Progenitor cell of endocrine pancreas (in vitro differentiated cells): ENCODE measurements around the gene ZFAND3. TPM values are rescaled to one million over a fixed set of nuclear protein-coding genes. Genes with fewer than 3 reads are reported as not detected.

Experiments
- DNase-seq: peaks from one replicate; pipeline ENCODE4 v3.0.0; 2021; ENCODE audit warnings: low spot score; ENCODE audit not compliant: unreplicated experiment
- H3K27ac Mint-ChIP-seq: 2 replicates; pipeline ENCODE4 v1.8.0; 2021; ENCODE audit warnings: mild to moderate bottlenecking, moderate library complexity, mixed read lengths
- H3K27me3 Mint-ChIP-seq: 2 replicates; pipeline ENCODE4 v1.8.0; 2021; ENCODE audit warnings: mixed read lengths
- H3K36me3 Mint-ChIP-seq: 2 replicates; pipeline ENCODE4 v1.8.0; 2022; ENCODE audit warnings: mixed read lengths; ENCODE audit not compliant: insufficient read depth
- H3K4me1 Mint-ChIP-seq: 2 replicates; pipeline ENCODE4 v1.8.0; 2021; ENCODE audit warnings: low read depth, mixed read lengths
- H3K4me3 Mint-ChIP-seq: 2 replicates; pipeline ENCODE4 v1.8.0; 2021; ENCODE audit warnings: low read depth, mild to moderate bottlenecking, moderate library complexity, mixed read lengths
- H3K9me3 Mint-ChIP-seq: 2 replicates; pipeline ENCODE4 v1.8.0; 2021; ENCODE audit warnings: low read depth, mixed read lengths
- total RNA-seq: library from RNA; stranded (reverse); gene quantifications from 2 replicates; pipeline ENCODE4 v1.2.1, GENCODE V29; 2021
- TF ChIP-seq, protein P1 (sequence below): fragments of 200-600 bp; sonication (generic); IDR thresholded peaks from one replicate; pipeline ENCODE4 v1.5.0; 2021; ENCODE audit warnings: antibody characterized with exemption, mild to moderate bottlenecking; ENCODE audit not compliant: unreplicated experiment

Gene ZFAND3
- total RNA-seq, 1 donor from 2014 or later: 102 TPM

DNA sequence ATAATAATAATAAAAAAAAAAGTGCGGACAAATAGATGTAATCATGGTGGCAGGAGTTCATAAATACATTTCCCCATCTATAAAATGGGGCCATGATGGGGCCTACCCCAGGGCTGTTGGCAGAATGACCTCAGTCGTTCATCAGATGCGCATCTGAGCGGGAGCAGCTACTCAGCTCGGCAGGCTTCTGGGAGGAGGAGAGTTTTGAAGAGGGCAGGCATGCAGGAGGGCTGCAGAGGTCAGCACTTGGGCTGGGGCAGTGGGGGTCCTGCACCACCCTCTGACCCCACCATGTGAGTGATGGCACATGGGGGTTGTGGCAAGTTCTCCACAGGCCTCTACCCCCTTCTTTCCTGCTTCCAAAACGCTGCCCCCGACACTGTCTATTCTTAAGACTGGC lies 373.5 kb downstream of the ZFAND3 start:
- Mint-ChIP-seq H3K4me3 (no peak overlapping the region), H3K36me3 (peaks cover 1% of the 10 kb centered on the region), H3K27ac (no peak overlapping the region), H3K27me3 (peaks cover 4% of the 10 kb centered on the region), H3K4me1 (peaks cover 8% of the 10 kb centered on the region), H3K9me3 (no peaks in the 10 kb centered on the region)
- TF ChIP-seq, protein P1, sequence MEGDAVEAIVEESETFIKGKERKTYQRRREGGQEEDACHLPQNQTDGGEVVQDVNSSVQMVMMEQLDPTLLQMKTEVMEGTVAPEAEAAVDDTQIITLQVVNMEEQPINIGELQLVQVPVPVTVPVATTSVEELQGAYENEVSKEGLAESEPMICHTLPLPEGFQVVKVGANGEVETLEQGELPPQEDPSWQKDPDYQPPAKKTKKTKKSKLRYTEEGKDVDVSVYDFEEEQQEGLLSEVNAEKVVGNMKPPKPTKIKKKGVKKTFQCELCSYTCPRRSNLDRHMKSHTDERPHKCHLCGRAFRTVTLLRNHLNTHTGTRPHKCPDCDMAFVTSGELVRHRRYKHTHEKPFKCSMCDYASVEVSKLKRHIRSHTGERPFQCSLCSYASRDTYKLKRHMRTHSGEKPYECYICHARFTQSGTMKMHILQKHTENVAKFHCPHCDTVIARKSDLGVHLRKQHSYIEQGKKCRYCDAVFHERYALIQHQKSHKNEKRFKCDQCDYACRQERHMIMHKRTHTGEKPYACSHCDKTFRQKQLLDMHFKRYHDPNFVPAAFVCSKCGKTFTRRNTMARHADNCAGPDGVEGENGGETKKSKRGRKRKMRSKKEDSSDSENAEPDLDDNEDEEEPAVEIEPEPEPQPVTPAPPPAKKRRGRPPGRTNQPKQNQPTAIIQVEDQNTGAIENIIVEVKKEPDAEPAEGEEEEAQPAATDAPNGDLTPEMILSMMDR: no peak
- no peak for DNase-seq

DNA sequence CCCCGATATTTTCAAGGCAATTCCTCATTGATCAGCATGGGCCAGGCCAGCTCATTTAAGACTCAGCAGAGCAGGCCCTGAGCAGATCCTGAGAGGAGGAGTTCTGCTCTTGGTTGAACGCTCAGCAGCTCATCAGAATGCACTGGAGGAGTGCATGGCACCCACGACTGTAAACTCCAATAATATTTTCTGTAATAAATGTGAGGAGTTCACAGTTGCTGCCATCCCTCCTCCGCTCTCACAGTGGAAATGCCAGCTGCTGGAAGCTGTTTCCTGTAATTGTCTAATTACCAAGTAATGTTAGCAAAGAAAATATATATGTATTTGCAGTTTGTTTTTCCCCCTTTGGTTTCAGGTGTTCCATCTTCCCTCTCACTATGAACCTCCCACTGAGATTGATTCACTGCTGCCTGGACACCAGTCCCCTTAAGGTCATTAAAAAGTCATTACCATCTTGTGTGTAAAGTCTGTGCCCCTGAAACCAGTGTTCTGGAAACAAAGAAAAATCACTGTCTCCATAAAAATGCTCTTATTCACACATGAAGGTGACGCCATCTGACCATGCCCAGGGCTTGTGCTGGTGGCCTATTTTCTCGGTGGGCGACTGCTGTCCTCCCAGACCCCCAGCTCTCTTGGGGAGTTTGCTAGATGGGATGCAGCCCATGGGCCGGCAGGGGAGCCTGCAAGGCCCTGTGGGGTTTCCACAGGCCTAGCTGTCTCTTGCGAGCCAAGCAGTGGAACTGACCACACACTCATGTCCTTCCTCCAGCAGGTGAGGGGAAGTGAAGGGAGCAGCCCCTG lies 374.2 kb downstream of the ZFAND3 start:
- H3K27ac Mint-ChIP-seq: no peak overlapping the region

DNA sequence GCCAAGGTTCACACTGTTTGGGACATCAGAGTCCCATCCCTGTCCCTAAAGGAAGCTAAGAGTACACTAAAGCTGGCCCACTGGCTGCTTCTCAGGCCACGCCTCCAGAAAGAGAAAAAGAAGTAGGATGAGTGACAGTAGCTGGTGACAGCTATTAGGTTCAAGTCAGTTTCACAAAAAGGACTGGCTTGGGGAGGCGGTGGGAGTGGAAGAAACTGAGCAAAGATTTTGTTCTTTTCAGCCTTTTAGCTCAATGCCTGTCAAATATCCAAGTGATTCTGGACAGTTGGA lies 374.7 kb downstream of the ZFAND3 start:
- Mint-ChIP-seq H3K9me3 (no peaks in the 10 kb centered on the region), H3K4me3 (no peak overlapping the region), H3K36me3 (no peaks in the 10 kb centered on the region), H3K27me3 (no peaks in the 10 kb centered on the region), H3K4me1 (peaks cover 8% of the 10 kb centered on the region), H3K27ac (no peak overlapping the region)
- TF ChIP-seq, protein P1: no peak
- DNase-seq: no peak

More for the DNA sequence above, 374.2 kb downstream of the ZFAND3 start:
- no peak for DNase-seq
- Mint-ChIP-seq H3K36me3 (no peaks in the 10 kb centered on the region), H3K9me3 (no peaks in the 10 kb centered on the region), H3K4me3 (no peak overlapping the region), H3K27me3 (no peaks in the 10 kb centered on the region), H3K4me1 (peaks cover 8% of the 10 kb centered on the region)
- TF ChIP-seq, protein P1: no peak

DNA sequence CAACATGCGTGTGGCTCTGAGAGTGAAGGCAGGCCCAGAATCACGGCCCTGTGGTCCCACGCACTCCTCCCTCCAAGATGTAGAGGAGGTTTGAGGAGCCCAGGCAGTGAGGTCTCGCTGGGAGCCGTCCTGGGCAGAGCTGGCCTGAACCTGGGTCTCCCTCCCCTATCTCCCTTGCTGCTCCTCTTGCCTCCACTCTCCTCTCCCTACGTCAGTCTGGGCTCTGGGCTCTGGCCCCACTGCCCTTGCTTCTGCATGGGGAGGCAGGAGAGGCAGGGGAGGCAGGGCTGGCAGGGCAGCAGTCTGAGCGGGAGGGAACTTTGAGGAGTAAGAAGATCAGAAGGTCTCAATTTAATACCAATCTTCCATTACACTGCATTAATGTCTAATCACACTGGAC lies 375.1 kb downstream of the ZFAND3 start:
- H3K27me3 Mint-ChIP-seq: no peaks in the 10 kb centered on the region
- H3K4me1 Mint-ChIP-seq: peaks cover 8% of the 10 kb centered on the region
- TF ChIP-seq, protein P1: no peak
- H3K9me3 Mint-ChIP-seq: no peaks in the 10 kb centered on the region
- DNase-seq: no peak
- no peak overlapping the region for H3K27ac Mint-ChIP-seq
- H3K36me3 Mint-ChIP-seq: no peaks in the 10 kb centered on the region
- no peak overlapping the region for H3K4me3 Mint-ChIP-seq

DNA sequence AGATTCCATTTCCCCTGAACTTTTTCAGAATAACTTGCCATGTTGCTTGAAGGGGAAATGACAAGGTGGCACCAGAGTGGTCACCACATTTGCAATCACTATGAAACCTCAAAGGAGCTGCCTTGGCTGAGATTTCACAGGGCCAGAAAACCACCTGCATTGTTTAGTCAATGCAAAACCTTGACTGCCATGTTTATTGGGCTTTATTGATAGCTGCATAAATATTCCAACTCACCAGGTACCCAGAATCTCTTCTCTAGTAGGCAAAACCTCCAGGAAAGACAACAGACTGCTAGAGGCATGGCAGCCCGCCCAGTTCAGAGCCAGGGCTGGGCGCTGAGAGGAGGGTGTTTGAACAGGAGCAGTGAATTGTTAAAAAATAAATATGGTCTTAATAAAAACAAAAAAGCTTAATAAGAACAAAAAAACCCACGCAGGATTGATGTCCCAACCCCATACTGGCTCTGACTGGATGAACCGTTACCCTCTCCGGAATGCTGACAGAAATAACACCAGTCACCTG lies 375.6 kb downstream of the ZFAND3 start:
- no peaks in the 10 kb centered on the region for H3K36me3 Mint-ChIP-seq
- TF ChIP-seq, protein P1: no peak
- no peak for DNase-seq
- peaks cover 8% of the 10 kb centered on the region for H3K4me1 Mint-ChIP-seq
- H3K4me3 Mint-ChIP-seq: no peak overlapping the region
- H3K9me3 Mint-ChIP-seq: no peaks in the 10 kb centered on the region
- no peak overlapping the region for H3K27ac Mint-ChIP-seq
- H3K27me3 Mint-ChIP-seq: no peaks in the 10 kb centered on the region
